Hematopoietic multipotent progenitor cell treated with erythropoietin and hydrocortisone succinate and interleukin-3 and kit ligand, for 4 days (in vitro differentiated cells): ENCODE data around the gene ZG16.
"Not testable (repeated sequence)": the region's sequence is repeated elsewhere in the genome, so short reads cannot be mapped to it uniquely, and the experiment has no call there.

Source experiments
- DNase-seq: peaks from one replicate; pipeline ENCODE4 v3.0.0-alpha.2; 2015

Gene ZG16

GRCh38 chr16:29777576-29778350 is at the start of gene ZG16:
ZG16 (plus strand) TSS chr16:29778256; CDS start chr16:29779267, 1,011 bp downstream.
- DNase-seq, result no peak

GRCh38 chr16:29729116-29729521 is 48.9 kb upstream of the ZG16 start:
- peak; percentile 65 for DNase-seq

- no peak for DNase-seq
Measured at GRCh38 chr16:29730649-29731048, 47.4 kb upstream of the ZG16 start.

- DNase-seq, result not testable (repeated sequence)
Measured at GRCh38 chr16:29731768-29732601, 46.1 kb upstream of the ZG16 start.

- no peak for DNase-seq
Measured at GRCh38 chr16:29734786-29735185, 43.3 kb upstream of the ZG16 start.

GRCh38 chr16:29736112-29736511 is 41.9 kb upstream of the ZG16 start:
- DNase-seq, result no peak

- no peak for DNase-seq
Measured at GRCh38 chr16:29736764-29737163, 41.3 kb upstream of the ZG16 start.

- no peak for DNase-seq
Measured at GRCh38 chr16:29737713-29738112, 40.3 kb upstream of the ZG16 start.

GRCh38 chr16:29738514-29738913 is 39.5 kb upstream of the ZG16 start:
- DNase-seq, result no peak

- DNase-seq, result not testable (repeated sequence)
Measured at GRCh38 chr16:29739927-29740629, 38.0 kb upstream of the ZG16 start.

- peak; percentile 51 for DNase-seq
Measured at GRCh38 chr16:29740630-29741015, 37.4 kb upstream of the ZG16 start.

- no peak for DNase-seq
Measured at GRCh38 chr16:29742683-29743275, 35.3 kb upstream of the ZG16 start.

GRCh38 chr16:29743475-29743826 is 34.6 kb upstream of the ZG16 start:
- no peak for DNase-seq

- DNase-seq, result no peak
Measured at GRCh38 chr16:29743827-29744531, 34.1 kb upstream of the ZG16 start.

GRCh38 chr16:29744541-29745101 is 33.4 kb upstream of the ZG16 start:
- peak; percentile 68 for DNase-seq

- DNase-seq, result peak; percentile 88
Measured at GRCh38 chr16:29745121-29745852, 32.8 kb upstream of the ZG16 start.

- peak; percentile 99 for DNase-seq
Measured at GRCh38 chr16:29745853-29746345, 32.2 kb upstream of the ZG16 start, which contains the start of gene C16orf54. C16orf54 (minus strand) TSS chr16:29745990; CDS start chr16:29744951, 1,039 bp downstream.

GRCh38 chr16:29746518-29746917 is 31.5 kb upstream of the ZG16 start:
- DNase-seq, result not testable (repeated sequence)

- DNase-seq, result no peak
Measured at GRCh38 chr16:29747947-29748759, 29.9 kb upstream of the ZG16 start.

- not testable (repeated sequence) for DNase-seq
Measured at GRCh38 chr16:29748760-29749149, 29.3 kb upstream of the ZG16 start.
